ENCODE data around the gene C4orf51. TPM values are rescaled to one million over a fixed set of nuclear protein-coding genes. Genes with fewer than 3 reads are reported as not detected.

Gene C4orf51
- total RNA-seq, 1 experiment from 2014 or later: 15.4 TPM

DNA sequence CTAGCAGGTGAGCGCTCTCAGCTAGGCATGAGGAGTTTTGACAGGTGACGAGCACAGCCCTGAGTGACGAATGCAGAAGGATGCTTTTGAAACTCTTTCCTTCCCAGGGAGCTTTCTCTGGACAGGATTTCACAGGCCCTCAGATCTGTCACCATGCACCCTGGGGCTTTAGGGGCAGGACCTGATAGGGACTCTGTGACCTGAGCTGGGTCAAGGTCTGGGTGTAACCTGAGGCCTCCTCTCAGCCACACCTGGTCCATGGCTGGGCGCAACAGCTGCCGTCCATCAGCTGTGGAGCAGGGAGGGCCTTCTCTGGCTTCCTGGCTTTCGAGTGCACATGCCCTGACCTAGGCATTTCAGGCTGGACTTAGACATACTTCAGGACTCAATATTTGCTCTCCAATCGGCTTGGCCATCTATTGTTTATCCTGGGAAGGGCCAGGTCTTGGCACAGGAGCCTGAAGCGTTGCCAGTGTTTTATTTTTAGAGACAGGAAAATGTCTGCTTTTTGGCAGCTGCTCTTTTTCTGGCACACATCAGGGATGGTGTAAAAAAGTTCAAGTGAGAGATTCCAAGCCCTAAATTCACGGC lies 56.4 kb downstream of the C4orf51 start (continued):
- TF ChIP-seq, protein P1, sequence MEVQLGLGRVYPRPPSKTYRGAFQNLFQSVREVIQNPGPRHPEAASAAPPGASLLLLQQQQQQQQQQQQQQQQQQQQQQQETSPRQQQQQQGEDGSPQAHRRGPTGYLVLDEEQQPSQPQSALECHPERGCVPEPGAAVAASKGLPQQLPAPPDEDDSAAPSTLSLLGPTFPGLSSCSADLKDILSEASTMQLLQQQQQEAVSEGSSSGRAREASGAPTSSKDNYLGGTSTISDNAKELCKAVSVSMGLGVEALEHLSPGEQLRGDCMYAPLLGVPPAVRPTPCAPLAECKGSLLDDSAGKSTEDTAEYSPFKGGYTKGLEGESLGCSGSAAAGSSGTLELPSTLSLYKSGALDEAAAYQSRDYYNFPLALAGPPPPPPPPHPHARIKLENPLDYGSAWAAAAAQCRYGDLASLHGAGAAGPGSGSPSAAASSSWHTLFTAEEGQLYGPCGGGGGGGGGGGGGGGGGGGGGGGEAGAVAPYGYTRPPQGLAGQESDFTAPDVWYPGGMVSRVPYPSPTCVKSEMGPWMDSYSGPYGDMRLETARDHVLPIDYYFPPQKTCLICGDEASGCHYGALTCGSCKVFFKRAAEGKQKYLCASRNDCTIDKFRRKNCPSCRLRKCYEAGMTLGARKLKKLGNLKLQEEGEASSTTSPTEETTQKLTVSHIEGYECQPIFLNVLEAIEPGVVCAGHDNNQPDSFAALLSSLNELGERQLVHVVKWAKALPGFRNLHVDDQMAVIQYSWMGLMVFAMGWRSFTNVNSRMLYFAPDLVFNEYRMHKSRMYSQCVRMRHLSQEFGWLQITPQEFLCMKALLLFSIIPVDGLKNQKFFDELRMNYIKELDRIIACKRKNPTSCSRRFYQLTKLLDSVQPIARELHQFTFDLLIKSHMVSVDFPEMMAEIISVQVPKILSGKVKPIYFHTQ (CRISPR knock-in tag; IDR thresholded peaks at IDR 0.05): no peak

DNA sequence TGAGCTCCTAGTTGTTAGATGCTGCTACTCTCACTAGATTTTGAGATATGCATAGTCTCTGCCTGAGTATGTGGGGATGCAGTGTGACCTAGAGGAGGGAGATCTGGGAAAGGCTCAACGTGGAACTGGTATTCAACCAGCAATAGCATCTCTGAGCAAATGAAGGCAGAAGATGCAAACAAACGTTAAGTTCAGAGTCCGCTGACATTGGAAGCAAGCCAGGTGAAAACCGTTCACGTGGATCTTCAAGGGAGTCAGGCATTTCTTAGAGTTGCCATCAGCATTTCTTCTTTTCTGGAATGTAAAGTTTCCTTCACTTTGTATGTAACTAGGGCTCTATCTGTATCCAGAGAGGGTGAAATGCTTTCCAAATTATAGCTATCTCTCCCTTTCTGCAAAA lies 59.9 kb downstream of the C4orf51 start:
- H3K4me3 Mint-ChIP-seq: no peak overlapping the region
- no peaks in the 10 kb centered on the region for H3K9me3 Mint-ChIP-seq
- DNase-seq (ENCODE audit: low spot score) (no peak), ATAC-seq (no peak)
- TF ChIP-seq, protein P2, sequence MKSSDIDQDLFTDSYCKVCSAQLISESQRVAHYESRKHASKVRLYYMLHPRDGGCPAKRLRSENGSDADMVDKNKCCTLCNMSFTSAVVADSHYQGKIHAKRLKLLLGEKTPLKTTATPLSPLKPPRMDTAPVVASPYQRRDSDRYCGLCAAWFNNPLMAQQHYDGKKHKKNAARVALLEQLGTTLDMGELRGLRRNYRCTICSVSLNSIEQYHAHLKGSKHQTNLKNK (CRISPR knock-in tag; IDR thresholded peaks at IDR 0.05): no peak
- no peak for TF ChIP-seq EMX1 (CRISPR knock-in tag; IDR thresholded peaks at IDR 0.05)
- TF ChIP-seq, protein P3, sequence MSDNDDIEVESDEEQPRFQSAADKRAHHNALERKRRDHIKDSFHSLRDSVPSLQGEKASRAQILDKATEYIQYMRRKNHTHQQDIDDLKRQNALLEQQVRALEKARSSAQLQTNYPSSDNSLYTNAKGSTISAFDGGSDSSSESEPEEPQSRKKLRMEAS (CRISPR knock-in tag; IDR thresholded peaks at IDR 0.05): no peak
- no peak for TF ChIP-seq FOXK1 (CRISPR knock-in tag; IDR thresholded peaks at IDR 0.05)
- TF ChIP-seq, protein P4, sequence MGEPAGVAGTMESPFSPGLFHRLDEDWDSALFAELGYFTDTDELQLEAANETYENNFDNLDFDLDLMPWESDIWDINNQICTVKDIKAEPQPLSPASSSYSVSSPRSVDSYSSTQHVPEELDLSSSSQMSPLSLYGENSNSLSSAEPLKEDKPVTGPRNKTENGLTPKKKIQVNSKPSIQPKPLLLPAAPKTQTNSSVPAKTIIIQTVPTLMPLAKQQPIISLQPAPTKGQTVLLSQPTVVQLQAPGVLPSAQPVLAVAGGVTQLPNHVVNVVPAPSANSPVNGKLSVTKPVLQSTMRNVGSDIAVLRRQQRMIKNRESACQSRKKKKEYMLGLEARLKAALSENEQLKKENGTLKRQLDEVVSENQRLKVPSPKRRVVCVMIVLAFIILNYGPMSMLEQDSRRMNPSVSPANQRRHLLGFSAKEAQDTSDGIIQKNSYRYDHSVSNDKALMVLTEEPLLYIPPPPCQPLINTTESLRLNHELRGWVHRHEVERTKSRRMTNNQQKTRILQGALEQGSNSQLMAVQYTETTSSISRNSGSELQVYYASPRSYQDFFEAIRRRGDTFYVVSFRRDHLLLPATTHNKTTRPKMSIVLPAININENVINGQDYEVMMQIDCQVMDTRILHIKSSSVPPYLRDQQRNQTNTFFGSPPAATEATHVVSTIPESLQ (CRISPR knock-in tag; IDR thresholded peaks at IDR 0.05): no peak
- TF ChIP-seq ZNF671 (CRISPR knock-in tag; IDR thresholded peaks at IDR 0.05): no peak
- TF ChIP-seq FOXJ3 (CRISPR knock-in tag; IDR thresholded peaks at IDR 0.05; ENCODE audit: borderline replicate concordance): no peak
- TF ChIP-seq PRRX2 (CRISPR knock-in tag; IDR thresholded peaks at IDR 0.05): no peak
- TF ChIP-seq, protein P5, sequence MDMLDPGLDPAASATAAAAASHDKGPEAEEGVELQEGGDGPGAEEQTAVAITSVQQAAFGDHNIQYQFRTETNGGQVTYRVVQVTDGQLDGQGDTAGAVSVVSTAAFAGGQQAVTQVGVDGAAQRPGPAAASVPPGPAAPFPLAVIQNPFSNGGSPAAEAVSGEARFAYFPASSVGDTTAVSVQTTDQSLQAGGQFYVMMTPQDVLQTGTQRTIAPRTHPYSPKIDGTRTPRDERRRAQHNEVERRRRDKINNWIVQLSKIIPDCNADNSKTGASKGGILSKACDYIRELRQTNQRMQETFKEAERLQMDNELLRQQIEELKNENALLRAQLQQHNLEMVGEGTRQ (CRISPR knock-in tag; IDR thresholded peaks at IDR 0.05): no peak
- TF ChIP-seq, protein P6, sequence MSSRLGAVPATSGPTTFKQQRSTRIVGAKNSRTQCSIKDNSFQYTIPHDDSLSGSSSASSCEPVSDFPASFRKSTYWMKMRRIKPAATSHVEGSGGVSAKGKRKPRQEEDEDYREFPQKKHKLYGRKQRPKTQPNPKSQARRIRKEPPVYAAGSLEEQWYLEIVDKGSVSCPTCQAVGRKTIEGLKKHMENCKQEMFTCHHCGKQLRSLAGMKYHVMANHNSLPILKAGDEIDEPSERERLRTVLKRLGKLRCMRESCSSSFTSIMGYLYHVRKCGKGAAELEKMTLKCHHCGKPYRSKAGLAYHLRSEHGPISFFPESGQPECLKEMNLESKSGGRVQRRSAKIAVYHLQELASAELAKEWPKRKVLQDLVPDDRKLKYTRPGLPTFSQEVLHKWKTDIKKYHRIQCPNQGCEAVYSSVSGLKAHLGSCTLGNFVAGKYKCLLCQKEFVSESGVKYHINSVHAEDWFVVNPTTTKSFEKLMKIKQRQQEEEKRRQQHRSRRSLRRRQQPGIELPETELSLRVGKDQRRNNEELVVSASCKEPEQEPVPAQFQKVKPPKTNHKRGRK (CRISPR knock-in tag; IDR thresholded peaks at IDR 0.05; ENCODE audit: borderline replicate concordance): no peak
- TF ChIP-seq JUN (CRISPR knock-in tag; IDR thresholded peaks at IDR 0.05): no peak
- TF ChIP-seq, protein P7, sequence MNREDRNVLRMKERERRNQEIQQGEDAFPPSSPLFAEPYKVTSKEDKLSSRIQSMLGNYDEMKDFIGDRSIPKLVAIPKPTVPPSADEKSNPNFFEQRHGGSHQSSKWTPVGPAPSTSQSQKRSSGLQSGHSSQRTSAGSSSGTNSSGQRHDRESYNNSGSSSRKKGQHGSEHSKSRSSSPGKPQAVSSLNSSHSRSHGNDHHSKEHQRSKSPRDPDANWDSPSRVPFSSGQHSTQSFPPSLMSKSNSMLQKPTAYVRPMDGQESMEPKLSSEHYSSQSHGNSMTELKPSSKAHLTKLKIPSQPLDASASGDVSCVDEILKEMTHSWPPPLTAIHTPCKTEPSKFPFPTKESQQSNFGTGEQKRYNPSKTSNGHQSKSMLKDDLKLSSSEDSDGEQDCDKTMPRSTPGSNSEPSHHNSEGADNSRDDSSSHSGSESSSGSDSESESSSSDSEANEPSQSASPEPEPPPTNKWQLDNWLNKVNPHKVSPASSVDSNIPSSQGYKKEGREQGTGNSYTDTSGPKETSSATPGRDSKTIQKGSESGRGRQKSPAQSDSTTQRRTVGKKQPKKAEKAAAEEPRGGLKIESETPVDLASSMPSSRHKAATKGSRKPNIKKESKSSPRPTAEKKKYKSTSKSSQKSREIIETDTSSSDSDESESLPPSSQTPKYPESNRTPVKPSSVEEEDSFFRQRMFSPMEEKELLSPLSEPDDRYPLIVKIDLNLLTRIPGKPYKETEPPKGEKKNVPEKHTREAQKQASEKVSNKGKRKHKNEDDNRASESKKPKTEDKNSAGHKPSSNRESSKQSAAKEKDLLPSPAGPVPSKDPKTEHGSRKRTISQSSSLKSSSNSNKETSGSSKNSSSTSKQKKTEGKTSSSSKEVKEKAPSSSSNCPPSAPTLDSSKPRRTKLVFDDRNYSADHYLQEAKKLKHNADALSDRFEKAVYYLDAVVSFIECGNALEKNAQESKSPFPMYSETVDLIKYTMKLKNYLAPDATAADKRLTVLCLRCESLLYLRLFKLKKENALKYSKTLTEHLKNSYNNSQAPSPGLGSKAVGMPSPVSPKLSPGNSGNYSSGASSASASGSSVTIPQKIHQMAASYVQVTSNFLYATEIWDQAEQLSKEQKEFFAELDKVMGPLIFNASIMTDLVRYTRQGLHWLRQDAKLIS (CRISPR knock-in tag; IDR thresholded peaks at IDR 0.05; ENCODE audit: borderline replicate concordance): no peak
- TF ChIP-seq ESRRA (CRISPR knock-in tag; IDR thresholded peaks at IDR 0.05; ENCODE audit: borderline replicate concordance): no peak
- no peak for TF ChIP-seq CBFB (CRISPR knock-in tag; IDR thresholded peaks at IDR 0.05; ENCODE audit: low read depth)
- TF ChIP-seq, protein P1 (CRISPR knock-in tag; IDR thresholded peaks at IDR 0.05): no peak
- TF ChIP-seq GRHL2 (CRISPR knock-in tag; IDR thresholded peaks at IDR 0.05; ENCODE audit: insufficient replicate concordance, severe bottlenecking): no peak
- CTCF ChIA-PET: no interaction called here
- H3K36me3 Mint-ChIP-seq: peaks cover 11% of the 10 kb centered on the region
- H3K27ac Mint-ChIP-seq: no peak overlapping the region
- no peaks in the 10 kb centered on the region for H3K27me3 Mint-ChIP-seq (ENCODE audit: low read depth)
- POLR2A ChIA-PET: no interaction called here
- H3K4me1 Mint-ChIP-seq: peaks cover 28% of the 10 kb centered on the region
